ENCODE results near the gene PTRH2.
"Not testable (repeated sequence)": the region's sequence is repeated elsewhere in the genome, so short reads cannot be mapped to it uniquely, and the experiment has no call there.

The PTRH2 gene

DNA sequence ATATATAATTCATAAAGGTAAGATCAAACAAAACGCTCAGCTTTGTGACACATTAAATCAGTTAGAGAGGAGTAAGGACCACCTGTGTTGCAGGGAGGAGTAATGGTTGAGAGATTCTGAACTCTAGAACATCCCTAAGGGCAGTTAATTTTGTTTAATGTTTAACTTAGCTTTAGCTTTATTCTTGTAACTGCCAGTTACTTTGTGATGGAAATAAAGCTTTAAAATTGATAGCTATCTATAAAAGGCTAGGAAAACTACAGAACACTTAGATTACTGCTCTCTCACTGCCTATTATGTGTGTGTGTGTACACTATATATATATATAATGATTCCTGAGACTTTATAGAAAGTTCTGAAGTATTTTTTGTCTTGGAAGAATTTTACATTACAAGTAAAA is 37.8 kb downstream of the PTRH2 start:
- DNase-seq (ENCODE audit: low read depth) = no peak

DNA sequence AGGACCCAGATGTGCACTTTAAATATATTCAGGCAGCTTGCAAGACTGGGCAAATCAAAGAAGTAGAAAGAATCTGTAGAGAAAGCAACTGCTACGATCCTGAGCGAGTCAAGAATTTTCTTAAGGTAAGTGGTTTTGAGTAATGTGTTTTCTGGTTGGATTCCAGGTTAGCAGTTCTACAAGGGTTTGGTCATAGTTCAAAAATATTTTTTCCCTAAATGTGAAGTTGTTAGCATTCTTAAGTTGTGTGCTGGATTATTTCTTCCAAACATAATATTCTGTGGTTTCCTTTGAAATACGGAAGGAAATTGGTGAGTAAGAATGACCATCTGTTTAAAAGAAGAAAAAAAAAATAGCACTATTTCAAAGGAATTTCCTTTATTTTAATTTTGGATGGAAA is 38.4 kb downstream of the PTRH2 start:
- DNase-seq (ENCODE audit: low read depth) = no peak

DNA sequence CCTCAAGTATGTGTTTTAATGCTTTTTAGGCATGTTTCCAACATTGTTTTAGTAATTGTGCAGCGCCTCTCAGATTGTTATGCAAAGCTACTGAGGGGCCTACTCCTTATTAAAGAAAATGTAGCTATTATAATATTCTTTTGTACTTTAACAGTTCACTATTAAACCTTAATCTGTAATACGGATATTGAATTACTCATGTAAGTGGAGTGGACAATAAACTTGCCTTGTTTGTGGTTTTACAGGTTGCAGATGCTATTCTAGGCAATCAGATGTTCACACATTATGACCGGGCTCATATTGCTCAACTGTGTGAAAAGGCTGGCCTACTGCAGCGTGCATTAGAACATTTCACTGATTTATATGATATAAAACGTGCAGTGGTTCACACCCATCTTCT is 41.0 kb downstream of the PTRH2 start:
- no peak for DNase-seq (ENCODE audit: low read depth)

DNA sequence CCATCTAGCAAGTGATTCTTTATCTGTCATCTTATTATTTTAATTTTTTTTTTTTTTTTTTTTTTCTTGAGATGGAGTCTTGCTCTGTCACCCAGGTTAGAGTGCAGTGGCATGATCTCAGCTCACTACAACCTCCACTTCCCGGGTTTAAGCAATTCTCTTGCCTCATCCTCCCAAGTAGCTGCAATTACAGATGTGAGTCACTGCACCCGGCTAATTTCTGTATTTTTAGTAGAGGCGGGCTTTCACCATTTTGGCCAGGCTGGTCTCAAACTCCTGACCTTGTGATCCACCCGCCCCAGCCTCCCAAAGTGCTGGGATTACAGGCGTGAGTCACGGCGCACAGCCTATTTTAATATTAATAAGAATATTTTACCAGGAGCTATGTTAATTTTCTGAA is 50.6 kb downstream of the PTRH2 start:
- not testable (repeated sequence) for DNase-seq (ENCODE audit: low read depth)

DNA sequence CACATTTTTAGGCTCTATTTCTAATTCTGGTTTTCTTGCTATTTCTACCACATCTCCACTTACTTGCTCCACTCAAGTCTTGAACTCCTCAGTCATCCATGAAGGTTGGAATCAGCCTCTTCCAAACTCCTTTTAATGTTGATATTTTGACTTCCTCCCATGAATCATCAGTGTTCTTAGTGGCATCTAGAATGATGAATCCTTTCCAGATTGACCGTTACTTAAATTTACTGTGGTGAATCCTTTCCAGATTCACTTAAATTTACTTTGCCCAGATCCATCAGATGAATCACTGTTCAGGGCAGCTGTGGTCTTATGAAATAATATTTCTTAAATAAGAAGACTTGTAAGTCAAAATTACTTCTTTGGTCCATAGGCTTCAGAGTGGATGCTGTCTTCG is 55.1 kb downstream of the PTRH2 start:
- no peak for DNase-seq (ENCODE audit: low read depth)

DNA sequence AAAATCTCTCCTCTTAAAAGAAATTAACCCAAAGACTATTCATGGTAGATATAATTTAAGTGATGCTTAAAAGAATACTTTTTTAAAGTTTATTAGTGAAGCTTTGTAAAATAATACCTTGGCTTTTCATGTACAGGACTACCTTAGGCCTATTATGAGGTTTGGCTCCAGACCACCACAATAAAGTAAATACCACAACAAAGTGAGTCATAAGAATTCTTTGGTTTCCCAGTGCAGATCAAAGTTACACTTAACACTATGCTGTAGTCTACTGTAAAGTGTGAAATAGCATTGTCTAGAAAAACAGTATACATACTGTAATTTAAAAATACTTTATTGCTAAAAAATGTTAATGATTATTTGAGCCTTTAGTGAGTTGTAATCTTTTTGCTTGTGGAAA is 55.9 kb downstream of the PTRH2 start:
- no peak for DNase-seq (ENCODE audit: low read depth)

DNA sequence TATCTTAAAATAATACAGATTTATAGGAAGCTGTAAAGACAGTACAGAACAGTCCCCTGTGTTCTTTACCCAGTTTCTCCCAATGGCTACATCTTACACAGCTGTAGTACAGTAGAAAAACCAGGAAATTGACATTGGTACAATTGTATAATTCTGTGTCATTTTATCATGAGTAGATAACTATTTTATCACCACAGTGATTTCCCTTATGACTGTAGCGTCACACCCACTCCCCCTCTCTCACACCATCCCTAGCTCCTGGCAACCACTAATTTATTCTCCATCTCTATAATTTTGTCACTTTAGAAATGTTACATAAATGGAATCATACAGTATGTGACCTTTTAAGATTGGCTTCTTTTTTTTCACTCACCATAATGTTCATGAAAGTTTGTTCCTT is 56.6 kb downstream of the PTRH2 start:
- no peak for DNase-seq (ENCODE audit: low read depth)

- DNase-seq (ENCODE audit: low read depth) = no peak
These were observed 57.3 kb downstream of the PTRH2 start for GRCh38 chr17:59649886-59650285.
